T-helper 9 cell (primary cell): ENCODE data around the gene TWIST1.

ENCODE experiments used
- DNase-seq: peaks from one replicate; pipeline ENCODE4 v3.0.0-alpha.2; 2020
- total RNA-seq, 2 donors: gene quantifications; one replicate each; lab custom pipeline; 2026; lab: John Stamatoyannopoulos, UW

TWIST1 gene
- 0 to 0.07 reads per million in 2 donors for total RNA-seq

GRCh38 chr7:19117091-19117869 is at the start of gene TWIST1:
TSS of gene TWIST1 (minus strand) at chr7:19117636. CDS start at chr7:19117321, 315 bp downstream.
- DNase-seq = no peak

- DNase-seq = no peak
Measured at GRCh38 chr7:19161671-19162070, 44.2 kb upstream of the TWIST1 start.

GRCh38 chr7:19146699-19147098 is 29.3 kb upstream of the TWIST1 start:
- DNase-seq = no peak

- no peak for DNase-seq
Measured at GRCh38 chr7:19145434-19146115, 28.1 kb upstream of the TWIST1 start.

- DNase-seq = no peak
Measured at GRCh38 chr7:19144661-19145433, 27.4 kb upstream of the TWIST1 start, which contains the start of gene FERD3L. TSS of gene FERD3L (minus strand) at chr7:19145421. CDS start at chr7:19145362, 59 bp downstream.

- DNase-seq = no peak
Measured at GRCh38 chr7:19143881-19144574, 26.6 kb upstream of the TWIST1 start.

- no peak for DNase-seq
Measured at GRCh38 chr7:19139706-19140327, 22.4 kb upstream of the TWIST1 start.

GRCh38 chr7:19133886-19134285 is 16.4 kb upstream of the TWIST1 start:
- no peak for DNase-seq

- DNase-seq = no peak
Measured at GRCh38 chr7:19133390-19133789, 16.0 kb upstream of the TWIST1 start.

- no peak for DNase-seq
Measured at GRCh38 chr7:19128856-19129255, 11.4 kb upstream of the TWIST1 start.

- no peak for DNase-seq
Measured at GRCh38 chr7:19121977-19122588, 4.6 kb upstream of the TWIST1 start.

- DNase-seq = no peak
Measured at GRCh38 chr7:19119870-19120486, 2.5 kb upstream of the TWIST1 start.

- no peak for DNase-seq
Measured at GRCh38 chr7:19119372-19119771, 1.9 kb upstream of the TWIST1 start.

GRCh38 chr7:19118636-19119371 is 1.4 kb upstream of the TWIST1 start:
- DNase-seq = no peak

- DNase-seq = no peak
Measured at GRCh38 chr7:19117870-19118608, 603 bp upstream of the TWIST1 start.

- no peak for DNase-seq
Measured at GRCh38 chr7:19116121-19117090, 1.0 kb downstream of the TWIST1 start.

GRCh38 chr7:19114551-19114855 is 2.9 kb downstream of the TWIST1 start:
- no peak for DNase-seq

GRCh38 chr7:19113855-19114550 is 3.4 kb downstream of the TWIST1 start:
- no peak for DNase-seq
